Lower leg skin (tissue), 3 donors: Measurements from ENCODE around the gene LRRC57.

ENCODE experiments used
- POLR2A ChIP-seq, 2 donors: fragments of 450-650 bp; IDR thresholded peaks; one replicate each; pipeline ENCODE4 v1.6.1; 2016 to 2017; ENCODE audit warnings: antibody characterized with exemption in 2 of 2, mild to moderate bottlenecking in 1 of 2, moderate library complexity in 1 of 2
- TF ChIP-seq, protein P1 (sequence below), 3 donors: fragments of 450-650 bp; IDR thresholded peaks; one replicate each; pipeline ENCODE4 v1.5.1; 2016; ENCODE audit warnings: antibody characterized with exemption in 3 of 3, mild to moderate bottlenecking in 3 of 3, moderate library complexity in 2 of 3

DNA sequence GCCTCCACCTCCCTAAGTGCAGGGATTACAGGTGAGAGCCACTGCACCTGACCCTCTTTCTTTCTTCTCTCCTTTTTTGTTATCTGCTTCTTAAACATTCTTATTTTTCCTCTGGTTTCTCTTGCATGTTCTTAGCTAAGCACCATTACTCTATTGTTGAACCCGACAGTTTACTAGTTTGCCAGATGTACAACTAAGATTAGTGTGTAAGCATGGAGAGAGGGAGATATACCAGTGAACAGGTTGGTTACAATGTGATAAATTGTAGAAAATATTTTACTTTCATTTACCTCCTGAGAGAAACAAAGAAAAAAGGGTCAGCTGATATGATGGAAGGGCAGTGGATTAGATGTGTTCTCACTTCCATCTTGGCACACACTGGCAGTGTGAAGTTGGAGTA lies 5.0 kb upstream of the LRRC57 start:
- no peak for TF ChIP-seq POLR2A (IDR thresholded peaks at IDR 0.05)
- TF ChIP-seq, protein P1, sequence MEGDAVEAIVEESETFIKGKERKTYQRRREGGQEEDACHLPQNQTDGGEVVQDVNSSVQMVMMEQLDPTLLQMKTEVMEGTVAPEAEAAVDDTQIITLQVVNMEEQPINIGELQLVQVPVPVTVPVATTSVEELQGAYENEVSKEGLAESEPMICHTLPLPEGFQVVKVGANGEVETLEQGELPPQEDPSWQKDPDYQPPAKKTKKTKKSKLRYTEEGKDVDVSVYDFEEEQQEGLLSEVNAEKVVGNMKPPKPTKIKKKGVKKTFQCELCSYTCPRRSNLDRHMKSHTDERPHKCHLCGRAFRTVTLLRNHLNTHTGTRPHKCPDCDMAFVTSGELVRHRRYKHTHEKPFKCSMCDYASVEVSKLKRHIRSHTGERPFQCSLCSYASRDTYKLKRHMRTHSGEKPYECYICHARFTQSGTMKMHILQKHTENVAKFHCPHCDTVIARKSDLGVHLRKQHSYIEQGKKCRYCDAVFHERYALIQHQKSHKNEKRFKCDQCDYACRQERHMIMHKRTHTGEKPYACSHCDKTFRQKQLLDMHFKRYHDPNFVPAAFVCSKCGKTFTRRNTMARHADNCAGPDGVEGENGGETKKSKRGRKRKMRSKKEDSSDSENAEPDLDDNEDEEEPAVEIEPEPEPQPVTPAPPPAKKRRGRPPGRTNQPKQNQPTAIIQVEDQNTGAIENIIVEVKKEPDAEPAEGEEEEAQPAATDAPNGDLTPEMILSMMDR (IDR thresholded peaks at IDR 0.05), result no peak
